Measurements from ENCODE around the gene ZC3H18.

- TF ChIP-seq POLR2A (IDR thresholded peaks at IDR 0.05) (no peak), CTCF (IDR thresholded peaks at IDR 0.05) (no peak)
Measured at GRCh38 chr16:88548985-88549384, 21.2 kb upstream of the ZC3H18 start.
